HEK293T (cell line): ENCODE measurements around the gene FOXL1.

Source experiments
- CTCF ChIA-PET: fragments of 350-600 bp; formaldehyde crosslinking; extraction: SDS; loops from one replicate; lab custom pipeline; 2021; ENCODE audit warnings: antibody characterized with exemption, inconsistent platforms; lab: Yijun Ruan, JAX
- POLR2A ChIA-PET: fragments of 350-600 bp; formaldehyde crosslinking; extraction: SDS; loops from one replicate; lab custom pipeline; 2020; ENCODE audit warnings: antibody characterized with exemption, inconsistent platforms; lab: Yijun Ruan, JAX
- DNase-seq: peaks from one replicate; pipeline ENCODE4 v3.0.0; 2012; ENCODE audit warnings: mixed read lengths; ENCODE audit errors: extremely low spot score
- ARNT ChIP-seq: fragments of 450-650 bp; IDR thresholded peaks from 2 replicates; pipeline ENCODE4 v1.6.1; 2017; ENCODE audit warnings: mild to moderate bottlenecking
- BHLHE40 ChIP-seq: fragments of 450-650 bp; IDR thresholded peaks from 2 replicates; pipeline ENCODE4 v1.6.1; 2016; ENCODE audit warnings: mild to moderate bottlenecking, moderate library complexity, borderline replicate concordance
- CTBP1 ChIP-seq: fragments of 450-650 bp; IDR thresholded peaks from 2 replicates; pipeline ENCODE4 v1.6.1; 2016; ENCODE audit warnings: borderline replicate concordance
- ELF4 ChIP-seq: fragments of 450-650 bp; IDR thresholded peaks from 2 replicates; pipeline ENCODE4 v1.6.1; 2017; ENCODE audit warnings: antibody characterized with exemption
- FOXA1 ChIP-seq: fragments of 450-650 bp; IDR thresholded peaks from 2 replicates; pipeline ENCODE4 v1.6.1; 2016; ENCODE audit warnings: mild to moderate bottlenecking
- FOXK2 ChIP-seq: fragments of 450-650 bp; IDR thresholded peaks from 2 replicates; pipeline ENCODE4 v1.6.1; 2016; ENCODE audit warnings: mild to moderate bottlenecking
- FOXM1 ChIP-seq: fragments of 450-650 bp; IDR thresholded peaks from 2 replicates; pipeline ENCODE4 v1.6.1; 2017; ENCODE audit warnings: mild to moderate bottlenecking, borderline replicate concordance
- HDGF ChIP-seq: fragments of 450-650 bp; IDR thresholded peaks from 2 replicates; pipeline ENCODE4 v1.6.1; 2017; ENCODE audit warnings: antibody characterized with exemption, borderline replicate concordance
- L3MBTL2 ChIP-seq: fragments of 450-650 bp; conservative IDR thresholded peaks from 2 replicates; pipeline ENCODE4 v1.6.1; 2016; ENCODE audit warnings: mild to moderate bottlenecking
- LEF1 ChIP-seq: fragments of 450-650 bp; IDR thresholded peaks from 2 replicates; pipeline ENCODE4 v1.6.1; 2017; ENCODE audit warnings: mild to moderate bottlenecking, borderline replicate concordance
- NFRKB ChIP-seq: fragments of 450-650 bp; IDR thresholded peaks from 2 replicates; pipeline ENCODE4 v1.6.1; 2016; ENCODE audit warnings: mild to moderate bottlenecking, moderate library complexity
- SP1 ChIP-seq: fragments of 450-650 bp; IDR thresholded peaks from 2 replicates; pipeline ENCODE4 v1.6.1; 2017
- SUZ12 ChIP-seq: fragments of 450-650 bp; IDR thresholded peaks from 2 replicates; pipeline ENCODE4 v1.6.1; 2016; ENCODE audit warnings: mild to moderate bottlenecking
- TARDBP ChIP-seq: fragments of 450-650 bp; IDR thresholded peaks from 2 replicates; pipeline ENCODE4 v1.6.1; 2016
- ZNF384 ChIP-seq: fragments of 450-650 bp; IDR thresholded peaks from 2 replicates; pipeline ENCODE4 v1.6.1; 2016
- TF ChIP-seq, protein P1 (sequence below): fragments of 450-650 bp; IDR thresholded peaks from 2 replicates; pipeline ENCODE4 v1.6.1; 2016

The FOXL1 gene

DNA sequence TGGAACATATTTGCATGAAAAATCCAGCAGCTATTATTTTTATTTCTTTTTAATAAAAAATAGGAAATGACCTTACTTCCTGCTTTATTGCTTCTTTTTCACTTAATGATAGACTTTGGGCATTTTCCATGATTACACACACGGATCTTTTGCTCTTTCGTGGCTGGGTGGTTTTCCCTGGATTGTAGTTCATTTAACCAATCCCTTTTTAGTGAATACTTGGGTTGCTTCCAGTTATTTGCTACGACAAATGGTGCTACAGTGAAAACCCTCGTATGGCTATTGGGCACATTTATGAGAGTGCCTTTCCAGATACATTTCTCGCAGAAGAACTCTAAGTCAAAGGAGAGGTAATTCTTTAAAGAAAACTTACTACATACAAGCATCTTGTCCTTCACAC, 38.6 kb downstream of the FOXL1 start:
- CTCF ChIA-PET = no interaction called here

DNA sequence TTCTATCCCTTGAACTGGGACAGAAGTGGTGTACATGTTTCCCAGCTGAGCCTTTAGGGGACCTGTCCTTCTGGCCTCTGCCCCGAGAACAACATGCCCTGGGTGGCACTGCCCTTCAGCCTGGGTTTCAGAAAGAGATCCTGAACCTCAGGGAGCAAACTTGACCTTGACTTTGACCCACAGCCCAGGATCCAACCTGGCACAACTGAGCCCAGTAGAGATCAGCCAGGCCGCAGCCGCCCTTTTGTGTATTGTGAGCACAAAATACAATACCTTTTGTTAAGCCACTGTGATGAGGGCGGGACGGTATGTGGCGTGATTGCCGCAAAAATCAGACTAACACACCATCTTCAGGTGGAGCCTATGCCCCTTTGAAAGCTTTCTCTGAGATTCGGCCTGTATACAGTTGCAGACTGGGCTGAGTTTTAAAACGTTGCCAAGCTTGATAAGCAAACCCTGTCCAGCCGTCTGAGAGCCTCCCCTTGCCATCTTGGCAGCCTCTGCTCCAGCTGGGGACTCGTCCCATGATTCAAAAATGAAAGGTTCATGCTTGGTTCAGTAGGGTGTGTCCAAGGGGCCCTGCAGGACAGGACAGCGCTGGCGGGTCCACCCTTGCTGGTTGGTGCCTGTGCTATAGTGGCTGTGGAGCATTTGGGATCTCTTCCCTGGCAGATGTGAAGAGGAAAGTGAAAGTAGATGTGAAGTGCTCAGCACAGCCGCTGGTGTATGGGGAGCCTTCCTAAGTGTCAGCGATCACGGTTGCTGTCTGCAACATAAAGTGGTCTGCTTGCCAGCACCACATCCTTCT, 40.3 kb downstream of the FOXL1 start:
- CTCF ChIA-PET = no interaction called here
- no peak for DNase-seq
- POLR2A ChIA-PET = no interaction called here
- TF ChIP-seq ELF4 = no peak
- TF ChIP-seq, protein P1, sequence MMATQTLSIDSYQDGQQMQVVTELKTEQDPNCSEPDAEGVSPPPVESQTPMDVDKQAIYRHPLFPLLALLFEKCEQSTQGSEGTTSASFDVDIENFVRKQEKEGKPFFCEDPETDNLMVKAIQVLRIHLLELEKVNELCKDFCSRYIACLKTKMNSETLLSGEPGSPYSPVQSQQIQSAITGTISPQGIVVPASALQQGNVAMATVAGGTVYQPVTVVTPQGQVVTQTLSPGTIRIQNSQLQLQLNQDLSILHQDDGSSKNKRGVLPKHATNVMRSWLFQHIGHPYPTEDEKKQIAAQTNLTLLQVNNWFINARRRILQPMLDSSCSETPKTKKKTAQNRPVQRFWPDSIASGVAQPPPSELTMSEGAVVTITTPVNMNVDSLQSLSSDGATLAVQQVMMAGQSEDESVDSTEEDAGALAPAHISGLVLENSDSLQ = no peak
- TF ChIP-seq ZNF384 = no peak
- no peak for TF ChIP-seq FOXK2
- no peak for TF ChIP-seq ARNT
- no peak for TF ChIP-seq HDGF
- no peak for TF ChIP-seq TARDBP
- TF ChIP-seq LEF1 = no peak
- TF ChIP-seq CTBP1 = no peak
- no peak for TF ChIP-seq NFRKB
- no peak for TF ChIP-seq SUZ12

More for the DNA sequence above, 38.6 kb downstream of the FOXL1 start:
- no peak for DNase-seq
- POLR2A ChIA-PET = no interaction called here
- TF ChIP-seq SP1 (no peak), ARNT (no peak), FOXK2 (no peak), FOXM1 (no peak), HDGF (no peak), SUZ12 (no peak), ZNF384 (no peak), FOXA1 (no peak), ELF4 (no peak), BHLHE40 (no peak), CTBP1 (no peak), LEF1 (no peak), NFRKB (no peak), TARDBP (no peak), L3MBTL2 (no peak)
- TF ChIP-seq, protein P1 = no peak

DNA sequence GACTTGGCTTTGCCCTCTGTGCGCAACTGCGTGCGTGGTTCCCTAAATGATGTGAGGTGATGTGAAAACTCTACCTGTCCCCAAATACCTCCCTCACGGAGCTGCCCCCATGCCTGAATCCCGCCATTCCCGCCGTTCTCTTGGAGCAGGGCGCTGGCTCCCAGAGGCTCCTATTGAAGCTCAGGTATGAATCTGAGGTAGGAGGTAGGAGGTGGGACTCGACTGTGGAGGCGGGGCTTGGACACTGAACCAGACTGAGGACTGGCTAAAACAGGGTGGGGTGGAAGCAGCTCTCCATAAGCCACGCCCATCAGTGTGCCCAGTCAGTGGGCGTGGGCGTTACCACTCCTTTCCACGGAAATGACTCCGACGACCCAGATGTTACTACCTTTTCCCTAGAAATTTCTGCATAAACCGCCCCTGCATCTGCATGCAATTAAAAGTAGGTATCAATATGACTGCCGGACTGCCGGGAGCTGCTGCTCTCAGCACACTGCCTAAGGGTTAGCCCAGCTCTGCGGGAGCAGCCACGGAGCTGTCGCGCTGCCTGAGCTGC, 41.0 kb downstream of the FOXL1 start:
- no peak for DNase-seq
- CTCF ChIA-PET = no interaction called here
- POLR2A ChIA-PET = no interaction called here
- TF ChIP-seq, protein P1 = no peak
- TF ChIP-seq BHLHE40 (no peak), FOXM1 (no peak), FOXK2 (no peak), FOXA1 (no peak), SP1 (no peak), ARNT (no peak), NFRKB (no peak), TARDBP (no peak), L3MBTL2 (no peak)

DNA sequence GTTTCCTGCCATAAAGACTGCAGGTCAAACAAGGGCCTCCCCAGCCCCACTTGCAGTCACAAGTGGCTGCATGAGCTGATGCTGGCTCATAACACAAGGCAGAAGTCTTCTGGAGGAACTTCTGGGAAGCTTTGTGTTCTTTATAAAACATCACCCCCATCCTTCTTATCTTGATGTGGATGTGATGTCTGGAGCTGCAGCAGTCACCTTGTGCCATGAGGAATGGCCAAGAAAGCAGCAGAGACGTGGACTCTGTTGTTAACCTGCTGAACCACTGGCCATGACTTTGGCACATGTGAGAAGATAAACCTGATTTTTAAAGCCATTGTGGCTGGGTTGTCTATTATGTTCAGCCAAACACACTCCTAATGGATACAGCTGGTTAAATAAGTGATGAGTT, 41.8 kb downstream of the FOXL1 start:
- TF ChIP-seq FOXM1 = no peak
- no peak for TF ChIP-seq NFRKB
- TF ChIP-seq FOXK2 = no peak
- TF ChIP-seq ELF4 = no peak
- no peak for TF ChIP-seq ARNT
- TF ChIP-seq SUZ12 = no peak
- no peak for TF ChIP-seq ZNF384
- TF ChIP-seq FOXA1 = no peak
- no peak for TF ChIP-seq HDGF
- TF ChIP-seq, protein P1 = no peak
- no peak for TF ChIP-seq CTBP1
- TF ChIP-seq BHLHE40 = no peak
- no peak for TF ChIP-seq TARDBP
- TF ChIP-seq SP1 = no peak
- no peak for TF ChIP-seq LEF1
- TF ChIP-seq L3MBTL2 = no peak
- CTCF ChIA-PET = no interaction called here
- no peak for DNase-seq
- POLR2A ChIA-PET = no interaction called here

DNA sequence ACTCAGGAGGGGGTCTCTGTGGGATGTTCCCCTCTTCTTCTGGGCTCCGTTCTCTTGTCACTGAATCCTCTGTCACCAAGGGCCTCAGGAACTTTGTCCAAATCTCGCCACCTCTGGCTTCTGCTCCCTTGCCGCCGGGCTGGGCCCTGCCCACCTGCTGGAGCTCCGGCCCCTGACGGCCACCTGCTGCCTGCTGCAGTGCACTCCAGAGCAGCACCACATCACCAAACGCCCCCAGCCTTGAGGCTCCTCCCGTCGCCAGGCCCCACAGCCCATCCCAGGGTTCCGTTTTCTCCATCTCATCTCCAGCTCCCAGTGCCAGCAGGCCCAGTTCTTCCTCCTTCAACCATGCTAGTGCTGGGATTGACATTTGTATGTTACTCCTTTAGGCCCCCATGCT, 43.6 kb downstream of the FOXL1 start:
- DNase-seq = no peak
- no peak for TF ChIP-seq HDGF
- no peak for TF ChIP-seq SP1
- no peak for TF ChIP-seq FOXA1
- no peak for TF ChIP-seq ARNT
- ChIA-PET POLR2A (no interaction called here), CTCF (no interaction called here)
